Measurements from ENCODE around the gene PLN.

Gene PLN

DNA sequence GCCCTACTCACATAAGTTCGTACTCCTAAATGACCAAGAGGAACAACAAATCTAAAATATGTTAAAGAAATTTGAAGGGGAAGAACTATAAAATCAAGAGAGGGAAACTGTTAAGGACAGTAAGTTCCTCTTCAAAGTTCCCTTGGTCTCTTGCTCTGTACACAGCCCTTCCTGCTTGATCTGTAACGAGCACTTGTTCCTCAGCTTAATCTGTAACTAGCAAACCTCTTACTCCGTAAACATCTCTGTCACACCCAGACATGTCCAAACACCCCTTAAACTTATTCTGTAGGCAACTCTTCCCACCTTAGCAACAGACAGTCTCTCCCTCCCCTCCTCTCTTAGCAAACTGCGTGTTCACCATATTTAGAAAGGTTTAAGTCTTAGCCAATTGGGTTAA is 29.9 kb downstream of the PLN start:
- H3K36me3 ChIP-seq (ENCODE audit: insufficient read depth, low read length): peaks cover 6% of the 10 kb centered on the region; the same call in 1 of the 2 replicates
- H3K27me3 ChIP-seq (ENCODE audit: insufficient read depth, low read length): no peaks in the 10 kb centered on the region

DNA sequence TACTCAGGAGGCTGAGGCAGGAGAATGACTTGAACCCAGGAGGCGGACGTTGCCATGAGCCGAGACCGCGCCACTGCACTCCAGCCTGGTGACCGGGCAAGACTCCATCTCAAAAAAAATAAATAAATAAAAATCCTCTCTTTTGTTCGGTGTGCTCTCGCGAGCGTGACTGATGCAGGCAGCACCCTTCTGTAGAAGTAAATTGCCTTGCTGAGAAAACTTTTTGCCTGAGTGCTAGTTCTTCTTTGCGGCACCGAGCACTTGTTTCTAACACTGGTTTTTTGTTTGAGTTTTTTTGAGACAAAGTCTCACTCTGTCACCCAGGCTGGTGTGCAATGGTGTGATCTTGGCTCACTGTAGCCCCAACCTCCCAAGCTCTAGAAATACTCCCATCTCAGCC is 30.5 kb downstream of the PLN start:
- Histone ChIP-seq H3K27me3 (ENCODE audit: insufficient read depth, low read length) (no peaks in the 10 kb centered on the region), H3K27ac (ENCODE audit: low read depth, low read length, poor library complexity, severe bottlenecking) (no peak overlapping the region), H3K4me2 (ENCODE audit: low read length) (no peak overlapping the region), H3K4me3 (ENCODE audit: low read depth, low read length, poor library complexity, severe bottlenecking) (no peak overlapping the region), H3K9ac (ENCODE audit: low read length) (no peak overlapping the region), H4K20me1 (ENCODE audit: insufficient read depth, low read length) (no peaks in the 10 kb centered on the region), H3K9me2 (ENCODE audit: low read depth, low read length) (no peaks in the 10 kb centered on the region), H3K4me1 (ENCODE audit: insufficient read depth, low read length, severe bottlenecking) (no peaks in the 10 kb centered on the region), H3K9me3 (ENCODE audit: low read length) (peaks cover 24% of the 10 kb centered on the region), H3K36me3 (ENCODE audit: insufficient read depth, low read length) (peaks cover 6% of the 10 kb centered on the region; the same call in 1 of the 2 replicates), H3F3A (ENCODE audit: insufficient read depth, low read length) (no peaks in the 10 kb centered on the region), H2AFZ (ENCODE audit: low read length) (no peak overlapping the region), H3K79me2 (ENCODE audit: insufficient read depth, low read length) (no peaks in the 10 kb centered on the region)
- no peak for TF ChIP-seq EZH2 (IDR thresholded peaks at IDR 0.05; ENCODE audit: borderline replicate concordance, low read length)
- TF ChIP-seq, protein P1, sequence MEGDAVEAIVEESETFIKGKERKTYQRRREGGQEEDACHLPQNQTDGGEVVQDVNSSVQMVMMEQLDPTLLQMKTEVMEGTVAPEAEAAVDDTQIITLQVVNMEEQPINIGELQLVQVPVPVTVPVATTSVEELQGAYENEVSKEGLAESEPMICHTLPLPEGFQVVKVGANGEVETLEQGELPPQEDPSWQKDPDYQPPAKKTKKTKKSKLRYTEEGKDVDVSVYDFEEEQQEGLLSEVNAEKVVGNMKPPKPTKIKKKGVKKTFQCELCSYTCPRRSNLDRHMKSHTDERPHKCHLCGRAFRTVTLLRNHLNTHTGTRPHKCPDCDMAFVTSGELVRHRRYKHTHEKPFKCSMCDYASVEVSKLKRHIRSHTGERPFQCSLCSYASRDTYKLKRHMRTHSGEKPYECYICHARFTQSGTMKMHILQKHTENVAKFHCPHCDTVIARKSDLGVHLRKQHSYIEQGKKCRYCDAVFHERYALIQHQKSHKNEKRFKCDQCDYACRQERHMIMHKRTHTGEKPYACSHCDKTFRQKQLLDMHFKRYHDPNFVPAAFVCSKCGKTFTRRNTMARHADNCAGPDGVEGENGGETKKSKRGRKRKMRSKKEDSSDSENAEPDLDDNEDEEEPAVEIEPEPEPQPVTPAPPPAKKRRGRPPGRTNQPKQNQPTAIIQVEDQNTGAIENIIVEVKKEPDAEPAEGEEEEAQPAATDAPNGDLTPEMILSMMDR (IDR thresholded peaks at IDR 0.05; ENCODE audit: low read length): no peak

More for the DNA sequence above, 29.9 kb downstream of the PLN start:
- peaks cover 24% of the 10 kb centered on the region for H3K9me3 ChIP-seq (ENCODE audit: low read length)
- no peaks in the 10 kb centered on the region for H4K20me1 ChIP-seq (ENCODE audit: insufficient read depth, low read length)
- peaks cover 4% of the 10 kb centered on the region; the same call in 1 of the 2 replicates for H3F3A ChIP-seq (ENCODE audit: insufficient read depth, low read length)
- H3K9me2 ChIP-seq (ENCODE audit: low read depth, low read length): no peaks in the 10 kb centered on the region
- H3K9ac ChIP-seq (ENCODE audit: low read length): no peak overlapping the region
- H2AFZ ChIP-seq (ENCODE audit: low read length): no peak overlapping the region
- TF ChIP-seq, protein P1 (IDR thresholded peaks at IDR 0.05; ENCODE audit: low read length): no peak
- no peak for TF ChIP-seq EZH2 (IDR thresholded peaks at IDR 0.05; ENCODE audit: borderline replicate concordance, low read length)
- no peak overlapping the region for H3K4me3 ChIP-seq (ENCODE audit: low read depth, low read length, poor library complexity, severe bottlenecking)
- H3K4me2 ChIP-seq (ENCODE audit: low read length): no peak overlapping the region
- no peaks in the 10 kb centered on the region for H3K79me2 ChIP-seq (ENCODE audit: insufficient read depth, low read length)
- H3K4me1 ChIP-seq (ENCODE audit: insufficient read depth, low read length, severe bottlenecking): no peaks in the 10 kb centered on the region
- H3K27ac ChIP-seq (ENCODE audit: low read depth, low read length, poor library complexity, severe bottlenecking): no peak overlapping the region

DNA sequence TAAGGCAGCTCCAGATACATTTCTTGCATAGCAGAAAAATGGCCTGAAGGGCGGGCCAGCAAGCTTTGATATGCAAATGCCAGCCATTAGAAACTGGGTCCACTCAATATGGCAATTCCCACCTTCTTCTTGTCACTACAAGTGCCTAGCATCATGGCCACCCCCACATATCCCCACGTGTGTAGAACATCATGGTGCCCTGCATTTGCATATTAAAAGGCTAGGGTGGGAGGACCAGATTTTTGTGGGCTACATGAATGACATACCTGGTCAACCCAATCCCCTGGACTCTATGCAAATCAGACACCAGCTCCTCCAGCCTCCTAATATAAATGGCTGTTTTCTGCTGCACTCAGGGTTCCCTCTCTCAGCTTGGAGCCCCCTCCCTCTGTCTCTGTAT is 31.7 kb downstream of the PLN start:
- H3K27me3 ChIP-seq (ENCODE audit: insufficient read depth, low read length): no peaks in the 10 kb centered on the region
- TF ChIP-seq, protein P1 (IDR thresholded peaks at IDR 0.05; ENCODE audit: low read length): no peak
- TF ChIP-seq EZH2 (IDR thresholded peaks at IDR 0.05; ENCODE audit: borderline replicate concordance, low read length): no peak
- no peaks in the 10 kb centered on the region for H3K79me2 ChIP-seq (ENCODE audit: insufficient read depth, low read length)
- no peak overlapping the region for H3K4me2 ChIP-seq (ENCODE audit: low read length)
- no peaks in the 10 kb centered on the region for H3K9me2 ChIP-seq (ENCODE audit: low read depth, low read length)
- no peaks in the 10 kb centered on the region for H4K20me1 ChIP-seq (ENCODE audit: insufficient read depth, low read length)
- H3K4me1 ChIP-seq (ENCODE audit: insufficient read depth, low read length, severe bottlenecking): no peaks in the 10 kb centered on the region
- H3F3A ChIP-seq (ENCODE audit: insufficient read depth, low read length): no peaks in the 10 kb centered on the region
- peaks cover 15% of the 10 kb centered on the region for H3K9me3 ChIP-seq (ENCODE audit: low read length)
- no peak overlapping the region for H3K9ac ChIP-seq (ENCODE audit: low read length)
- no peak overlapping the region for H2AFZ ChIP-seq (ENCODE audit: low read length)
- H3K27ac ChIP-seq (ENCODE audit: low read depth, low read length, poor library complexity, severe bottlenecking): no peak overlapping the region
- no peak overlapping the region for H3K4me3 ChIP-seq (ENCODE audit: low read depth, low read length, poor library complexity, severe bottlenecking)
- peaks cover 2% of the 10 kb centered on the region; the same call in 1 of the 2 replicates for H3K36me3 ChIP-seq (ENCODE audit: insufficient read depth, low read length)

Measured in OCI-LY1 (cell line).